ENCODE data around the gene GPR158. TPM values are rescaled to one million over a fixed set of nuclear protein-coding genes. Genes with fewer than 3 reads are reported as not detected.

Gene GPR158
- total RNA-seq = not detected
- not detected for total RNA-seq (2013)

GRCh38 chr10:25174461-25175230 is at the start of gene GPR158:
TSS of gene GPR158 (plus strand) at chr10:25175001. CDS start at chr10:25175421, 420 bp downstream.
- peak in 2 of 3 donors; percentile 47 to 76 for ATAC-seq
- peaks cover 8% of the 10 kb centered on the region for H3K36me3 Mint-ChIP-seq
- peak within 1 kb of the TSS; percentile 42 for H3K4me3 Mint-ChIP-seq
- Histone ChIP-seq H3K4me3 (ENCODE audit: low read length) (no peak within 1 kb of the TSS), H3K27me3 (ENCODE audit: control insufficient read depth, insufficient read depth, low read length) (peaks cover 18% of the 10 kb centered on the region), H3K9me3 (ENCODE audit: control insufficient read depth, insufficient read depth, low read length) (no peaks in the 10 kb centered on the region), H3K4me1 (ENCODE audit: control insufficient read depth, insufficient read depth, low read length) (peaks cover 10% of the 10 kb centered on the region), H3K27ac (ENCODE audit: low read length) (no peak within 1 kb of the TSS), H3K36me3 (ENCODE audit: control insufficient read depth, insufficient read depth, low read length) (no peaks in the 10 kb centered on the region)
- H3K27me3 Mint-ChIP-seq (ENCODE audit: low read depth in 2 of 2) = peaks cover 28 to 37% of the 10 kb centered on the region in 2 donors
- intact Hi-C loops (cut with micrococcal nuclease) = no loop called here
- 5% methylated on average over 83 of the region's 83 CpGs for WGBS (ENCODE audit: insufficient coverage)
- H3K4me1 Mint-ChIP-seq = no peaks in the 10 kb centered on the region
- no peak for TF ChIP-seq CTCF (IDR thresholded peaks at IDR 0.05)
- H3K9me3 Mint-ChIP-seq = peaks cover 6 to 7% of the 10 kb centered on the region in 2 donors
- DNase-seq = peak; percentile 33 to 60
- H3K27ac Mint-ChIP-seq = no peak within 1 kb of the TSS

GRCh38 chr10:25125201-25125611 is 49.6 kb upstream of the GPR158 start:
- Histone ChIP-seq H3K27ac (ENCODE audit: low read length) (no peak overlapping the region), H3K36me3 (ENCODE audit: control insufficient read depth, insufficient read depth, low read length) (no peaks in the 10 kb centered on the region), H3K9me3 (ENCODE audit: control insufficient read depth, insufficient read depth, low read length) (no peaks in the 10 kb centered on the region), H3K4me1 (ENCODE audit: control insufficient read depth, insufficient read depth, low read length) (no peaks in the 10 kb centered on the region), H3K4me3 (ENCODE audit: low read length) (no peak overlapping the region), H3K27me3 (ENCODE audit: control insufficient read depth, insufficient read depth, low read length) (no peaks in the 10 kb centered on the region)
- Mint-ChIP-seq H3K27ac (no peak overlapping the region), H3K4me1 (no peaks in the 10 kb centered on the region), H3K4me3 (no peak overlapping the region), H3K36me3 (no peaks in the 10 kb centered on the region), H3K27me3 (ENCODE audit: low read depth in 2 of 2) (no peaks in the 10 kb centered on the region), H3K9me3 (no peaks in the 10 kb centered on the region)
- intact Hi-C loops (cut with micrococcal nuclease) = no loop called here
- WGBS (ENCODE audit: insufficient coverage) = 52% methylated on average over 6 of the region's 7 CpGs
- ATAC-seq (no peak), DNase-seq (no peak)
- no peak for TF ChIP-seq CTCF (IDR thresholded peaks at IDR 0.05)

GRCh38 chr10:25129592-25129991 is 45.2 kb upstream of the GPR158 start:
- H3K9me3 Mint-ChIP-seq = peaks cover 5% of the 10 kb centered on the region in 2 donors
- Histone ChIP-seq H3K27me3 (ENCODE audit: control insufficient read depth, insufficient read depth, low read length) (no peaks in the 10 kb centered on the region), H3K4me3 (ENCODE audit: low read length) (no peak overlapping the region), H3K4me1 (ENCODE audit: control insufficient read depth, insufficient read depth, low read length) (no peaks in the 10 kb centered on the region), H3K9me3 (ENCODE audit: control insufficient read depth, insufficient read depth, low read length) (no peaks in the 10 kb centered on the region), H3K27ac (ENCODE audit: low read length) (no peak overlapping the region), H3K36me3 (ENCODE audit: control insufficient read depth, insufficient read depth, low read length) (no peaks in the 10 kb centered on the region)
- no peaks in the 10 kb centered on the region for H3K27me3 Mint-ChIP-seq (ENCODE audit: low read depth in 2 of 2)
- intact Hi-C loops (cut with micrococcal nuclease) = no loop called here
- no peaks in the 10 kb centered on the region for H3K4me1 Mint-ChIP-seq
- no peaks in the 10 kb centered on the region for H3K36me3 Mint-ChIP-seq
- no peak overlapping the region for H3K4me3 Mint-ChIP-seq
- ATAC-seq (no peak), DNase-seq (no peak)
- WGBS (ENCODE audit: insufficient coverage) = 75% methylated on average over 3 of the region's 4 CpGs
- TF ChIP-seq CTCF (IDR thresholded peaks at IDR 0.05) = no peak
- H3K27ac Mint-ChIP-seq = no peak overlapping the region

GRCh38 chr10:25130906-25131305 is 43.9 kb upstream of the GPR158 start:
- intact Hi-C loops (cut with micrococcal nuclease) = no loop called here
- no peaks in the 10 kb centered on the region for H3K4me1 Mint-ChIP-seq

More at GRCh38 chr10:25130906-25131305, 43.9 kb upstream of the GPR158 start:
- H3K9me3 Mint-ChIP-seq = peaks cover 5% of the 10 kb centered on the region in 2 donors
- no peak overlapping the region for H3K27ac Mint-ChIP-seq
- Histone ChIP-seq H3K36me3 (ENCODE audit: control insufficient read depth, insufficient read depth, low read length) (no peaks in the 10 kb centered on the region), H3K4me3 (ENCODE audit: low read length) (no peak overlapping the region), H3K9me3 (ENCODE audit: control insufficient read depth, insufficient read depth, low read length) (no peaks in the 10 kb centered on the region), H3K27me3 (ENCODE audit: control insufficient read depth, insufficient read depth, low read length) (no peaks in the 10 kb centered on the region), H3K27ac (ENCODE audit: low read length) (no peak overlapping the region), H3K4me1 (ENCODE audit: control insufficient read depth, insufficient read depth, low read length) (no peaks in the 10 kb centered on the region)
- no peaks in the 10 kb centered on the region for H3K36me3 Mint-ChIP-seq
- no peaks in the 10 kb centered on the region for H3K27me3 Mint-ChIP-seq (ENCODE audit: low read depth in 2 of 2)
- TF ChIP-seq CTCF (IDR thresholded peaks at IDR 0.05) = no peak
- DNase-seq (no peak), ATAC-seq (no peak)
- 86% methylated on average over 4 of the region's 4 CpGs for WGBS (ENCODE audit: insufficient coverage)
- H3K4me3 Mint-ChIP-seq = no peak overlapping the region

Measured in natural killer cell (primary cell).